Loucy (cell line): Measurements from ENCODE around the gene TOMM6.
A peak's percentile ranks its signal among the peaks of the same experiment; 100 is the strongest.

Source experiments
- H2AFZ ChIP-seq: fragments of 200-600 bp; sonication (generic); 2 replicates; pipeline ENCODE4 v1.6.0; 2016; ENCODE audit warnings: antibody characterized with exemption, mild to moderate bottlenecking, low read length, moderate library complexity
- H3F3A ChIP-seq: fragments of 200-600 bp; 2 replicates; pipeline ENCODE4 v1.6.0; 2016; ENCODE audit warnings: antibody characterized with exemption, low read depth, mild to moderate bottlenecking
- H3K27me3 ChIP-seq: fragments of 200-600 bp; sonication (generic); 2 replicates; pipeline ENCODE4 v1.6.1; 2014; ENCODE audit warnings: low read length, mild to moderate bottlenecking; ENCODE audit not compliant: insufficient read depth, poor library complexity, severe bottlenecking
- H3K36me3 ChIP-seq: fragments of 200-600 bp; sonication (generic); 2 replicates; pipeline ENCODE4 v1.6.1; 2016; ENCODE audit warnings: low read length; ENCODE audit not compliant: insufficient read depth
- H3K4me1 ChIP-seq: fragments of 200-600 bp; sonication (generic); 2 replicates; pipeline ENCODE4 v1.5.1; 2014; ENCODE audit warnings: low read length, mild to moderate bottlenecking; ENCODE audit not compliant: insufficient read depth, poor library complexity, severe bottlenecking
- H3K4me2 ChIP-seq: fragments of 200-600 bp; sonication (generic); 2 replicates; pipeline ENCODE4 v1.6.0; 2014; ENCODE audit warnings: antibody characterized with exemption, low read length, low read depth, mild to moderate bottlenecking; ENCODE audit not compliant: poor library complexity, severe bottlenecking
- H3K4me3 ChIP-seq: fragments of 200-600 bp; sonication (generic); 2 replicates; pipeline ENCODE4 v1.5.1; 2014; ENCODE audit warnings: low read length, mild to moderate bottlenecking, mixed read lengths; ENCODE audit not compliant: poor library complexity, severe bottlenecking
- H3K79me2 ChIP-seq: fragments of 200-600 bp; sonication (generic); 2 replicates; pipeline ENCODE4 v1.6.1; 2014; ENCODE audit warnings: low read length; ENCODE audit not compliant: insufficient read depth
- H3K9ac ChIP-seq: fragments of 200-600 bp; sonication (generic); 2 replicates; pipeline ENCODE4 v1.6.0; 2014; ENCODE audit warnings: mild to moderate bottlenecking, low read depth, low read length, moderate library complexity; ENCODE audit not compliant: poor library complexity, severe bottlenecking
- H3K9me2 ChIP-seq: fragments of 200-600 bp; sonication (generic); replicated peaks from 2 replicates; pipeline ENCODE4 v1.6.1; 2016; ENCODE audit warnings: low read depth, low read length, mixed read lengths
- H3K9me3 ChIP-seq: fragments of 200-600 bp; sonication (generic); 2 replicates; pipeline ENCODE4 v1.6.1; 2014; ENCODE audit warnings: mild to moderate bottlenecking, antibody characterized with exemption, low read length, low read depth; ENCODE audit not compliant: insufficient read depth
- H4K20me1 ChIP-seq: fragments of 200-600 bp; sonication (generic); 2 replicates; pipeline ENCODE4 v1.6.0; 2014; ENCODE audit warnings: antibody characterized with exemption, low read length, mild to moderate bottlenecking; ENCODE audit not compliant: insufficient read depth, poor library complexity, severe bottlenecking
- CTCF ChIP-seq: fragments of 200-600 bp; sonication (generic); conservative IDR thresholded peaks from 2 replicates; pipeline ENCODE4 v1.5.1; 2014; ENCODE audit warnings: mild to moderate bottlenecking, antibody characterized with exemption, low read length
- EZH2phosphoT487 ChIP-seq: fragments of 200-600 bp; IDR thresholded peaks from 2 replicates; pipeline ENCODE4 v1.6.1; 2018; ENCODE audit warnings: antibody characterized with exemption, mild to moderate bottlenecking, moderate library complexity, borderline replicate concordance

The TOMM6 gene

GRCh38 chr6:41756354-41756753 lies 31.1 kb upstream of the TOMM6 start:
- Histone ChIP-seq H3K79me2 (no peaks in the 10 kb centered on the region), H3K9me3 (no peaks in the 10 kb centered on the region), H3K4me3 (peak overlapping the region; percentile 23), H3K9ac (peak overlapping the region; percentile 45), H3K9me2 (no peaks in the 10 kb centered on the region), H3K27me3 (no peaks in the 10 kb centered on the region), H3K36me3 (no peaks in the 10 kb centered on the region), H3F3A (no peaks in the 10 kb centered on the region), H3K4me1 (peaks cover 21% of the 10 kb centered on the region), H2AFZ (peak overlapping the region; percentile 53), H4K20me1 (no peaks in the 10 kb centered on the region), H3K4me2 (peak overlapping the region; percentile 47)
- TF ChIP-seq CTCF: no peak
- TF ChIP-seq EZH2phosphoT487: no peak

- Histone ChIP-seq H3K36me3 (no peaks in the 10 kb centered on the region), H3K79me2 (no peaks in the 10 kb centered on the region), H3F3A (no peaks in the 10 kb centered on the region), H4K20me1 (no peaks in the 10 kb centered on the region), H3K9ac (no peak overlapping the region), H3K4me2 (no peak overlapping the region), H3K4me3 (no peak overlapping the region), H3K9me2 (no peaks in the 10 kb centered on the region), H3K9me3 (no peaks in the 10 kb centered on the region), H3K27me3 (no peaks in the 10 kb centered on the region), H2AFZ (no peak overlapping the region), H3K4me1 (peaks cover 21% of the 10 kb centered on the region)
- TF ChIP-seq CTCF: no peak
Measured at GRCh38 chr6:41757271-41757670, 30.2 kb upstream of the TOMM6 start.

GRCh38 chr6:41757931-41758640 lies 29.4 kb upstream of the TOMM6 start:
- no peaks in the 10 kb centered on the region for H3F3A ChIP-seq
- peaks cover 21% of the 10 kb centered on the region for H3K4me1 ChIP-seq
- no peaks in the 10 kb centered on the region for H3K9me2 ChIP-seq
- H2AFZ ChIP-seq: no peak overlapping the region
- no peaks in the 10 kb centered on the region for H3K36me3 ChIP-seq
- TF ChIP-seq EZH2phosphoT487: no peak
- TF ChIP-seq CTCF: no peak
- no peak overlapping the region for H3K4me2 ChIP-seq
- H3K27me3 ChIP-seq: no peaks in the 10 kb centered on the region
- H3K9ac ChIP-seq: no peak overlapping the region
- H3K79me2 ChIP-seq: no peaks in the 10 kb centered on the region
- no peaks in the 10 kb centered on the region for H3K9me3 ChIP-seq
- no peak overlapping the region for H3K4me3 ChIP-seq
- no peaks in the 10 kb centered on the region for H4K20me1 ChIP-seq
